Measurements from ENCODE around the gene CLIC2.

CLIC2 gene

DNA sequence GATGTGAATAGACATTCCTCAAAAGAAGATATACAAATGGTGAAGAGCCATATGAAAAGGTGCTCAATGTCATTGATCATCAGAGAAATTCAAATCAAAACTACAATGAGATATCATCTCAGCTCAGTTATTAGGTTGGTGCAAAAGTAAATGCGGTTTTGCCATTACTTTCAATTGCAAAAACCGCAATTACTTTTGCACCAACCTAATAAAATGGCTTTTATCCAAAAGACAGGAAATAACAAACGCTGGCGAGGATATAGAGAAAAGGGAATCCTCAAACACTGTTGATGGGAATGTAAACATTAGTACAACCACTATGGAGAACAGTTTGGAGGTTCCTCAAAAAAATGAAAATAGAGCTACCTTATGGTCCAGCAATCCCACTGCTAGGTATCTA is 5.1 kb downstream of the CLIC2 start:
- no peak for TF ChIP-seq EZH2phosphoT487 (IDR thresholded peaks at IDR 0.05; ENCODE audit: borderline replicate concordance, low read length)
- TF ChIP-seq, protein P1, sequence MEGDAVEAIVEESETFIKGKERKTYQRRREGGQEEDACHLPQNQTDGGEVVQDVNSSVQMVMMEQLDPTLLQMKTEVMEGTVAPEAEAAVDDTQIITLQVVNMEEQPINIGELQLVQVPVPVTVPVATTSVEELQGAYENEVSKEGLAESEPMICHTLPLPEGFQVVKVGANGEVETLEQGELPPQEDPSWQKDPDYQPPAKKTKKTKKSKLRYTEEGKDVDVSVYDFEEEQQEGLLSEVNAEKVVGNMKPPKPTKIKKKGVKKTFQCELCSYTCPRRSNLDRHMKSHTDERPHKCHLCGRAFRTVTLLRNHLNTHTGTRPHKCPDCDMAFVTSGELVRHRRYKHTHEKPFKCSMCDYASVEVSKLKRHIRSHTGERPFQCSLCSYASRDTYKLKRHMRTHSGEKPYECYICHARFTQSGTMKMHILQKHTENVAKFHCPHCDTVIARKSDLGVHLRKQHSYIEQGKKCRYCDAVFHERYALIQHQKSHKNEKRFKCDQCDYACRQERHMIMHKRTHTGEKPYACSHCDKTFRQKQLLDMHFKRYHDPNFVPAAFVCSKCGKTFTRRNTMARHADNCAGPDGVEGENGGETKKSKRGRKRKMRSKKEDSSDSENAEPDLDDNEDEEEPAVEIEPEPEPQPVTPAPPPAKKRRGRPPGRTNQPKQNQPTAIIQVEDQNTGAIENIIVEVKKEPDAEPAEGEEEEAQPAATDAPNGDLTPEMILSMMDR (IDR thresholded peaks at IDR 0.05; ENCODE audit: low read depth, low read length, poor library complexity, severe bottlenecking) = no peak
- Histone ChIP-seq H3K4me2 (ENCODE audit: low read length) (no peak overlapping the region), H3F3A (ENCODE audit: control insufficient read depth, insufficient read depth) (no peaks in the 10 kb centered on the region), H3K9me3 (ENCODE audit: control insufficient read depth, insufficient read depth, low read length) (no peaks in the 10 kb centered on the region), H3K36me3 (ENCODE audit: control insufficient read depth, low read length) (no peaks in the 10 kb centered on the region), H3K27me3 (ENCODE audit: control insufficient read depth, low read length) (peaks cover 3% of the 10 kb centered on the region; the same call in 1 of the 2 replicates), H3K4me1 (ENCODE audit: control insufficient read depth, low read length) (no peaks in the 10 kb centered on the region), H3K9me2 (replicated peaks; ENCODE audit: control insufficient read depth, low read length) (no peaks in the 10 kb centered on the region), H3K79me2 (ENCODE audit: control insufficient read depth, low read length) (no peaks in the 10 kb centered on the region), H3K27ac (ENCODE audit: low read depth, low read length) (no peak overlapping the region), H4K20me1 (ENCODE audit: control insufficient read depth, insufficient read depth, low read depth, low read length) (no peaks in the 10 kb centered on the region), H3K4me3 (ENCODE audit: low read length) (no peak overlapping the region)

DNA sequence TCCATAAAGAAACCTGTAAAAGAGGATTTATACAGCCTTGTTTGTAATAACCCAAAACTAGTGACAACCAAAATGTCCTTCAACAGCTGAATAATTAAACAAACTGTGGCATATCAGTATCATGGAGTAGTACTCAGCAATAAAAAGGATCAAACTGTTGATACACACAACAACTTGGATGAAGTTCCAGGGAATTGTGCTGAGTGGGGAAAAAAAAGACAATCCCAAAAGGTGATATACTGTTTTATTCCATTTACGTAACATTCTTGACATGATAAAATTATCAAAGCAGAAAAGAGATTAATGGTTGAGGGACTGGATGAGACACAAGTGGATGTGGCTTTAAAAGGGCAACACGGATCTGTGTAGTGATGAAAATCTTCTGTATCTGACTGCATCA is 7.8 kb downstream of the CLIC2 start:
- no peaks in the 10 kb centered on the region for H3K4me1 ChIP-seq (ENCODE audit: control insufficient read depth, low read length)
- no peaks in the 10 kb centered on the region for H3K27me3 ChIP-seq (ENCODE audit: control insufficient read depth, low read length)

DNA sequence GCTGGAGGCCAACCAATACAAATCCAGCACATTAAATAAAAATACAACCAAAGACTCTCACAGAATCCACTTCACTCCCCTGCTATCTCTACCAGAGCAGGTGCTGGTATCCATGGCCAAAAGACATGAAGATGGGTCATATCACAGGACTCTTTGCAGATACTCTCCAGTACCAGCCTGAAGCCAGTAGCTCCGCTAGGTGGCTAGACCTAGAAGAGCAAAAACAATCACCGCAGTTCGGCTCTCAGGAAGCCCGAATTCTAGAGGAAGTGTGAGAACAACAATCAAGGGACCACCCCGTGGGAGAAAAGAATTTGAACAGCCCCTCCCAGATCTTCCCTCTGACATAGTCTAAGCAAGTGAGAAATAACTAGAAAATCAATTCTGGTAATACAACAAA is 20.2 kb downstream of the CLIC2 start:
- H3K27ac ChIP-seq (ENCODE audit: low read depth, low read length) = no peak overlapping the region
- no peaks in the 10 kb centered on the region for H3K9me2 ChIP-seq (replicated peaks; ENCODE audit: control insufficient read depth, low read length)
- no peak overlapping the region for H3K4me3 ChIP-seq (ENCODE audit: low read length)
- H3K4me2 ChIP-seq (ENCODE audit: low read length) = no peak overlapping the region
- no peaks in the 10 kb centered on the region for H3K9me3 ChIP-seq (ENCODE audit: control insufficient read depth, insufficient read depth, low read length)
- no peaks in the 10 kb centered on the region for H4K20me1 ChIP-seq (ENCODE audit: control insufficient read depth, insufficient read depth, low read depth, low read length)
- H3K79me2 ChIP-seq (ENCODE audit: control insufficient read depth, low read length) = no peaks in the 10 kb centered on the region
- H3K27me3 ChIP-seq (ENCODE audit: control insufficient read depth, low read length) = no peaks in the 10 kb centered on the region
- H3K36me3 ChIP-seq (ENCODE audit: control insufficient read depth, low read length) = no peaks in the 10 kb centered on the region
- no peaks in the 10 kb centered on the region for H3F3A ChIP-seq (ENCODE audit: control insufficient read depth, insufficient read depth)
- TF ChIP-seq, protein P1 (IDR thresholded peaks at IDR 0.05; ENCODE audit: low read depth, low read length, poor library complexity, severe bottlenecking) = no peak
- no peak for TF ChIP-seq EZH2phosphoT487 (IDR thresholded peaks at IDR 0.05; ENCODE audit: borderline replicate concordance, low read length)
- H3K4me1 ChIP-seq (ENCODE audit: control insufficient read depth, low read length) = no peaks in the 10 kb centered on the region

More for the DNA sequence above, 7.8 kb downstream of the CLIC2 start:
- no peaks in the 10 kb centered on the region for H3K36me3 ChIP-seq (ENCODE audit: control insufficient read depth, low read length)
- TF ChIP-seq, protein P1 (IDR thresholded peaks at IDR 0.05; ENCODE audit: low read depth, low read length, poor library complexity, severe bottlenecking) = no peak
- no peak for TF ChIP-seq EZH2phosphoT487 (IDR thresholded peaks at IDR 0.05; ENCODE audit: borderline replicate concordance, low read length)
- H3K4me2 ChIP-seq (ENCODE audit: low read length) = no peak overlapping the region
- H4K20me1 ChIP-seq (ENCODE audit: control insufficient read depth, insufficient read depth, low read depth, low read length) = no peaks in the 10 kb centered on the region
- H3K27ac ChIP-seq (ENCODE audit: low read depth, low read length) = no peak overlapping the region
- H3K9me3 ChIP-seq (ENCODE audit: control insufficient read depth, insufficient read depth, low read length) = no peaks in the 10 kb centered on the region
- H3K79me2 ChIP-seq (ENCODE audit: control insufficient read depth, low read length) = no peaks in the 10 kb centered on the region
- H3K9me2 ChIP-seq (replicated peaks; ENCODE audit: control insufficient read depth, low read length) = no peaks in the 10 kb centered on the region
- H3F3A ChIP-seq (ENCODE audit: control insufficient read depth, insufficient read depth) = no peaks in the 10 kb centered on the region
- H3K4me3 ChIP-seq (ENCODE audit: low read length) = no peak overlapping the region

DNA sequence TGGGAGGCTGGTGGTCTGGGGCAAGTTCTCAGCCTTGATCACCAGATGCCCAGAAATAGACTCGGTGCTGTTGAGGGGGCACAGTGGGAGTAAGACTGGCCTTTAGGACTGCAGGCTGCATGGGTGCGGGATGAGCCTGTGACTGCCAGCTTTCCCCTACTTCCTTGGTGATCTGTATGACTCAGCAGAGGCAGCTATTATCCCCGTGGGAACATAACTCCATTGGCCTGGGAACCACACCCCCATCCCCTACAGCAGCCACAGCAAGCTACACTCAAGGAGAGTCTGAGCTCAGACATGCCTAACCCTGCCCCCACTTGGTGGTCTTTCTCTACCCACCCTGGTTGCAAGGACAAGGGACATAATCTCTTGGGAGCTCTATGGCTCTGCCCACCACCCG is 20.6 kb downstream of the CLIC2 start:
- TF ChIP-seq, protein P1 (IDR thresholded peaks at IDR 0.05; ENCODE audit: low read depth, low read length, poor library complexity, severe bottlenecking) = no peak
- TF ChIP-seq EZH2phosphoT487 (IDR thresholded peaks at IDR 0.05; ENCODE audit: borderline replicate concordance, low read length) = no peak
- H3K9me3 ChIP-seq (ENCODE audit: control insufficient read depth, insufficient read depth, low read length) = no peaks in the 10 kb centered on the region
- no peak overlapping the region for H3K4me2 ChIP-seq (ENCODE audit: low read length)

More for the DNA sequence above, 20.6 kb downstream of the CLIC2 start:
- no peaks in the 10 kb centered on the region for H3K79me2 ChIP-seq (ENCODE audit: control insufficient read depth, low read length)
- no peaks in the 10 kb centered on the region for H3F3A ChIP-seq (ENCODE audit: control insufficient read depth, insufficient read depth)
- no peaks in the 10 kb centered on the region for H4K20me1 ChIP-seq (ENCODE audit: control insufficient read depth, insufficient read depth, low read depth, low read length)
- no peaks in the 10 kb centered on the region for H3K9me2 ChIP-seq (replicated peaks; ENCODE audit: control insufficient read depth, low read length)
- no peaks in the 10 kb centered on the region for H3K4me1 ChIP-seq (ENCODE audit: control insufficient read depth, low read length)
- H3K36me3 ChIP-seq (ENCODE audit: control insufficient read depth, low read length) = no peaks in the 10 kb centered on the region
- H3K27me3 ChIP-seq (ENCODE audit: control insufficient read depth, low read length) = no peaks in the 10 kb centered on the region
- no peak overlapping the region for H3K27ac ChIP-seq (ENCODE audit: low read depth, low read length)
- H3K4me3 ChIP-seq (ENCODE audit: low read length) = no peak overlapping the region

Measured in DOHH2 (cell line).